ENCODE data around the gene RRP1. TPM values are rescaled to one million over a fixed set of nuclear protein-coding genes. Genes with fewer than 3 reads are reported as not detected.

Gene RRP1, protein sequence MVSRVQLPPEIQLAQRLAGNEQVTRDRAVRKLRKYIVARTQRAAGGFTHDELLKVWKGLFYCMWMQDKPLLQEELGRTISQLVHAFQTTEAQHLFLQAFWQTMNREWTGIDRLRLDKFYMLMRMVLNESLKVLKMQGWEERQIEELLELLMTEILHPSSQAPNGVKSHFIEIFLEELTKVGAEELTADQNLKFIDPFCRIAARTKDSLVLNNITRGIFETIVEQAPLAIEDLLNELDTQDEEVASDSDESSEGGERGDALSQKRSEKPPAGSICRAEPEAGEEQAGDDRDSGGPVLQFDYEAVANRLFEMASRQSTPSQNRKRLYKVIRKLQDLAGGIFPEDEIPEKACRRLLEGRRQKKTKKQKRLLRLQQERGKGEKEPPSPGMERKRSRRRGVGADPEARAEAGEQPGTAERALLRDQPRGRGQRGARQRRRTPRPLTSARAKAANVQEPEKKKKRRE
- total RNA-seq: 10 to 100 TPM; 42.7 to 47.8 TPM

- Mint-ChIP-seq H3K9me3 (no peaks in the 10 kb centered on the region), H3K4me3 (peak within 1 kb of the TSS; percentile 97), H3K36me3 (peaks cover 37% of the 10 kb centered on the region), H3K27ac (peak within 1 kb of the TSS; percentile 84), H3K27me3 (no peaks in the 10 kb centered on the region), H3K4me1 (ENCODE audit: low read depth) (peaks cover 24% of the 10 kb centered on the region)
- intact Hi-C loops (cut with micrococcal nuclease): loop anchor here (1.0 to 10.0 kb wide), 3 partner anchors 77 to 895 kb away; partner anchors contain the start of gene NDUFV3
- peak; percentile 94 for DNase-seq
- ChIA-PET POLR2A (interaction anchor here (0.6 to 1.6 kb wide), 6 partner anchors 10 to 296 kb away, joined by 3 to 6 read pairs (median 4); partner anchors contain the start of gene TRAPPC10), CTCF (interaction anchor here (0.7 to 2.3 kb wide), 10 partner anchors 9 to 269 kb away, joined by 3 to 17 read pairs (median 4); no protein-coding TSS in a partner anchor)
Observed at GRCh38 chr21:43789276-43790009, at the start of gene RRP1. TSS of gene RRP1 (plus strand) at chr21:43789577. CDS start at chr21:43789630, 53 bp downstream.

DNA sequence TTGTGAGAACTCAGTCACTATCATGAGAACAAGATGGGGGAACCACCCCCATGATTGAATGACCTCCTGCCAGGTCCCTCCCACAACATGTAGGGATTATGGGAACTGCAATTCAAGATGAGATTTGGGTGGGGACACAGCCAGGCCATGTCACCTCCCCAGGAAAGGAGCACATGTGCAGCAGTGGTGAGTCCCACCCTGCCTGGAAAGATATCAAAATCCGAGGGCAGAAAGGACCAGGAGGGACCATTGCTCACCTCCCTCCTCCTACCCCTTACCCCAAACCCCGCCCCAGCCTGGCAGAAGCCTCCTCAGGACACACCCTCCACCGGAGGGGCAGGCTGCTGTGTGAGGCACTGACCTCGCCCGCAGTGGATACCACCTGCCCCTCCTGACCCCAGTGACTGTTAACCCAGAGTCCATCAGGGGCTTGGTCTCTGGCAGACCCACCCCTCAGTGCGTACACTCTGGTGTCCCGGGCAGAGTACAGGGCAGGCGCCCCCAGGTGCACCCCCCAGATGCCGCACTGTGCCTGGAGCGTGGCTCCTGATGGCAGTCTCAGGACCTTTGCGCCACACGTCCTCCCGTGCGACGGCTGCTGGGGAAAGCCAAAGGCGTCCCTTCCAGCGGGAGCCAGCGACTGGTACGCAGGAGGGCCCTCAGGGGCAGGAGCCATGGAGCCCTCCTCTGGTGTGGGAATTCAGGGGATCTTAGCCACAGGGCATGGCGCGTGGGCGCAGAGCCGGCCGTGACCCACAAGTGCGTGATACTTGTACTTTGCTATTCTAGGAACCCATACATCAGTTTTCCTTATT, 49.5 kb upstream of the RRP1 start:
- Mint-ChIP-seq H3K27me3 (no peaks in the 10 kb centered on the region), H3K4me3 (no peak overlapping the region), H3K27ac (no peak overlapping the region), H3K4me1 (ENCODE audit: low read depth) (peaks cover 8% of the 10 kb centered on the region), H3K9me3 (no peaks in the 10 kb centered on the region), H3K36me3 (peaks cover 14% of the 10 kb centered on the region)
- intact Hi-C loops (cut with micrococcal nuclease): no loop called here
- ChIA-PET CTCF (no interaction called here), POLR2A (no interaction called here)
- no peak for DNase-seq

- H3K4me1 Mint-ChIP-seq (ENCODE audit: low read depth): peaks cover 4% of the 10 kb centered on the region
- H3K9me3 Mint-ChIP-seq: no peaks in the 10 kb centered on the region
- H3K4me3 Mint-ChIP-seq: peak overlapping the region; percentile 34
- H3K27ac Mint-ChIP-seq: peak overlapping the region; percentile 57
- H3K36me3 Mint-ChIP-seq: peaks cover 17% of the 10 kb centered on the region
- DNase-seq: peak; percentile 37
- intact Hi-C loops (cut with micrococcal nuclease): no loop called here
- H3K27me3 Mint-ChIP-seq: no peaks in the 10 kb centered on the region
- POLR2A ChIA-PET: no interaction called here
- CTCF ChIA-PET: no interaction called here
Observed at GRCh38 chr21:43740497-43741156, 48.8 kb upstream of the RRP1 start.

DNA sequence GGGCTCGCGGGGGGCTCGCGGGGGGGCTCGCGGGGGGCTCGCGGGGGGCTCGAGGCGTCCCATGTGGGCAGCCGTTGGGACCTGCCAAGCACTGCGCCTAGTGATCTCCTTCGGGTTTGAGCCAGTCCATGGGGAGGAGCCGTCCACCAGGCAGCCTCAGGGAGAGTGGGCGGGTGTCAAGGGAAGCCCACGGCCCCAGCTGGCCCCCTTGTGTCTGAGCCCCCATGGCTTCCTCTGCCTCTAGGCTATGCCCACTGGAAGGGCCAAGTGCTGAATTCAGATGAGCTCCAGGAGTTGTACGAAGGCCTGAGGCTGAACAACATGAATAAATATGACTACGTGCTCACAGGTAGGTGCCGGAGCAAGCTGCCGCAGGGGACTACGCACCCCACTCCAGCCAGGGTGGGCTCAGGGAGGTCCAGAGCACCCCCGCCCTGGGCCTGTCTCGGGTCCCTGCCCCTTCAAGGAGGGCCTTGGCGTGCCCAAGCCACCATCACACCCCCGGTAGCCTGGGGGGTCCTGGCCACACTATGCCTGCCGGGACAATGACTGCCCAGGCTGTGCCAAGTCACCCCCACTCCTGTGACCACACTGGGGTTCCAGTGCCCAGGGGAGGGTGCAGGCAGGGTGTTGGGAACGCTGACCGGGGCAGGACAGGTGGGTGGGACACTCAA, 47.8 kb upstream of the RRP1 start:
- Mint-ChIP-seq H3K27ac (no peak overlapping the region), H3K36me3 (peaks cover 15% of the 10 kb centered on the region), H3K27me3 (no peaks in the 10 kb centered on the region), H3K9me3 (no peaks in the 10 kb centered on the region), H3K4me1 (ENCODE audit: low read depth) (peaks cover 4% of the 10 kb centered on the region), H3K4me3 (no peak overlapping the region)
- CTCF ChIA-PET: no interaction called here
- no peak for DNase-seq
- POLR2A ChIA-PET: no interaction called here
- intact Hi-C loops (cut with micrococcal nuclease): no loop called here

DNA sequence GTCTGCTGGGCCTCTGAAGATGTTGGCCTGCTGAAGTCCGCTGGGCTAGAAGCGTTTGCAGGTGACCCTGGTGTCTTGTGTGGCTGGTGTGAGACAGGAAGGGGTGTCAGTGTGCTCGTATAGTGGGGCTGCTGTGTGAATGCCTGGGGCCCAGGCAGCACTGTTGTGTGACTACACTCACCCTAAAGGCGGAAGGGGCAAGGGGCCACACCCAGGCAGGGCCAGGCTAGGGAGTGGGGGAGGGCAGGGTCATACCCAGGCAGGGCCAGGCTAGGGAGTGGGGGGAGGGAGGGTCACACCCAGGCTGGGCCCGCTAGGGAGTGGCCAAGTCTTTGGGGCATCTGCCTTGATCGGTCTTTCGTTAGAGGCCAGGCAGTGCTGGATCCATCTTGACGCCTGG, 45.4 kb upstream of the RRP1 start:
- Mint-ChIP-seq H3K27me3 (no peaks in the 10 kb centered on the region), H3K36me3 (peaks cover 18% of the 10 kb centered on the region), H3K27ac (no peak overlapping the region), H3K4me3 (no peak overlapping the region), H3K9me3 (no peaks in the 10 kb centered on the region), H3K4me1 (ENCODE audit: low read depth) (peaks cover 4% of the 10 kb centered on the region)
- no peak for DNase-seq
- ChIA-PET POLR2A (no interaction called here), CTCF (no interaction called here)
- intact Hi-C loops (cut with micrococcal nuclease): no loop called here

GRCh38 chr21:43744725-43745124, 44.7 kb upstream of the RRP1 start:
- CTCF ChIA-PET: interaction anchor here (0.9 kb wide), 1 partner anchor 16 kb away, joined by 5 read pairs; no protein-coding TSS in a partner anchor
- Mint-ChIP-seq H3K27ac (no peak overlapping the region), H3K4me3 (no peak overlapping the region)

DNA sequence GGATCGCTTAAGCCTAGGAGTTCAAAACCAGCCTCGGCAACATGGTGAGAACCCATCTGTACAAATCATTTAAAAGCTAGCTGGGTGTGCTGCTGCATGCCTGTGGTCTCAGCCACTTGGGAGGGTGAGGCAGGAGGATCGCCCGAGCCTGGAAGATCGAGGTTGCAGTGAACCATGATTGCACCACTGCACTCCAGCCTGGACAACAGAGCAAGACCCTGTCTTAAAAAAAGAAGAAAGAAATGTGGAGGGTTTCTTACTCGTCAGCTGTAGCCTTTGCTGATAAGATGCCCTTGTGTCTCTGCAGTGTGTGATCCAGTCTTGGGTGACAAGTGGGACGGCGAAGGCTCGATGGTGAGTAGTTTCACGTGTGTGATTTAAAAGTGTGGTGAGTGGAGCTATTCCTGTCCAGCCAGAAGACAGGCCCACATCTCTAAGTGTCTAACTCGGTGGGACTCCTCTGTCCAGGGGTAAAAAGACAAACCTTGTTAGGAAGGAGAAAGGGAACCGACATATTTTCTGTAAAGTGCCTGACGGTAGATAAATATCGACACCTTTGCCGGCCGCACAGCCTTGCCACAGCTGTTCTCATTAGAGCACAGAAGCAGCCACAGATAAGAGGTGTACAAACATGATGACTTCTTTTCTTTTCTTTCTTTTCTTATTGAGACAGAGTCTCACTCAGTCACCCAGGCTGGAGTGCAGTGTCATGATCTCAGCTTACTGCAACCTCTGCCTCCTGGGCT, 43.4 kb upstream of the RRP1 start:
- no peak overlapping the region for H3K27ac Mint-ChIP-seq
- peaks cover 20% of the 10 kb centered on the region for H3K36me3 Mint-ChIP-seq
- no peaks in the 10 kb centered on the region for H3K4me1 Mint-ChIP-seq (ENCODE audit: low read depth)
- no peak overlapping the region for H3K4me3 Mint-ChIP-seq
- H3K9me3 Mint-ChIP-seq: no peaks in the 10 kb centered on the region
- H3K27me3 Mint-ChIP-seq: no peaks in the 10 kb centered on the region
- POLR2A ChIA-PET: no interaction called here
- no peak for DNase-seq
- intact Hi-C loops (cut with micrococcal nuclease): no loop called here
- CTCF ChIA-PET: no interaction called here

More at GRCh38 chr21:43744725-43745124, 44.7 kb upstream of the RRP1 start:
- peaks cover 4% of the 10 kb centered on the region for H3K4me1 Mint-ChIP-seq (ENCODE audit: low read depth)
- H3K27me3 Mint-ChIP-seq: no peaks in the 10 kb centered on the region
- DNase-seq: no peak
- intact Hi-C loops (cut with micrococcal nuclease): no loop called here
- H3K36me3 Mint-ChIP-seq: peaks cover 18% of the 10 kb centered on the region
- POLR2A ChIA-PET: no interaction called here
- H3K9me3 Mint-ChIP-seq: no peaks in the 10 kb centered on the region

GRCh38 chr21:43748622-43749021, 40.8 kb upstream of the RRP1 start:
- H3K27me3 Mint-ChIP-seq: no peaks in the 10 kb centered on the region
- intact Hi-C loops (cut with micrococcal nuclease): no loop called here
- H3K36me3 Mint-ChIP-seq: peaks cover 23% of the 10 kb centered on the region
- no peak overlapping the region for H3K4me3 Mint-ChIP-seq
- ChIA-PET CTCF (no interaction called here), POLR2A (interaction anchor here (0.5 kb wide), 1 partner anchor 44 kb away, joined by 3 read pairs; no protein-coding TSS in a partner anchor)
- no peak for DNase-seq
- no peaks in the 10 kb centered on the region for H3K9me3 Mint-ChIP-seq
- H3K4me1 Mint-ChIP-seq (ENCODE audit: low read depth): no peaks in the 10 kb centered on the region
- no peak overlapping the region for H3K27ac Mint-ChIP-seq

DNA sequence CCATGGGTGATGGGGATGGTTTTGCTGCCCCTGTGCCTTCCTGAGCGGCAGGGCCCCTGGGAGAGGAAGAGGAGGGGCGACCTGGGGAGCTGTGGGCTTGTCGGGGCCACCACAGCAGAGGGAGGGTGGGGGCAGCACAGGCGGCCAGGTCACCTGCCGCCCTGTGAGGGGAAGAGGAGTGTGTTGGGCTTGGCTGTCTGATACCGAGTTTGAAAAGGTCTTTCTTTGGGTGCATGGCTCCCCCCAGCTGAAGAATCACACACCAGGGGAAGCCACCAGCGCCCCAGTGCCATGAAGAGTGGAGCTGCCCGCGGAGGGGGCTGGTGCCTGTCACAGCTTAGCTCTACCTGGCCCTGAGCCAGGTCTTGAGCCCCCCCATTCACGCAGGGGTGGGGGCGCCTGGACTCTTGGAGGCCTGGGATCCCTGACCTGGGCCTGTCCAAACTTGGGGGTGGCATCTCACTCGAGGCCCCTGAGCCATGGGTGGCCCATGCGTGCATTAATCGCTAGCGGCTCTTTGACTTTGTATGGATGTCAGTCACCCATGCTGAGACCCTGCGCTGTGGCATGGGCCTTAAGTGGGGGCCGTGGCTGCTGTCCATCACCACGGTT, 39.6 kb upstream of the RRP1 start:
- POLR2A ChIA-PET: no interaction called here
- CTCF ChIA-PET: no interaction called here
- H3K27ac Mint-ChIP-seq: no peak overlapping the region

DNA sequence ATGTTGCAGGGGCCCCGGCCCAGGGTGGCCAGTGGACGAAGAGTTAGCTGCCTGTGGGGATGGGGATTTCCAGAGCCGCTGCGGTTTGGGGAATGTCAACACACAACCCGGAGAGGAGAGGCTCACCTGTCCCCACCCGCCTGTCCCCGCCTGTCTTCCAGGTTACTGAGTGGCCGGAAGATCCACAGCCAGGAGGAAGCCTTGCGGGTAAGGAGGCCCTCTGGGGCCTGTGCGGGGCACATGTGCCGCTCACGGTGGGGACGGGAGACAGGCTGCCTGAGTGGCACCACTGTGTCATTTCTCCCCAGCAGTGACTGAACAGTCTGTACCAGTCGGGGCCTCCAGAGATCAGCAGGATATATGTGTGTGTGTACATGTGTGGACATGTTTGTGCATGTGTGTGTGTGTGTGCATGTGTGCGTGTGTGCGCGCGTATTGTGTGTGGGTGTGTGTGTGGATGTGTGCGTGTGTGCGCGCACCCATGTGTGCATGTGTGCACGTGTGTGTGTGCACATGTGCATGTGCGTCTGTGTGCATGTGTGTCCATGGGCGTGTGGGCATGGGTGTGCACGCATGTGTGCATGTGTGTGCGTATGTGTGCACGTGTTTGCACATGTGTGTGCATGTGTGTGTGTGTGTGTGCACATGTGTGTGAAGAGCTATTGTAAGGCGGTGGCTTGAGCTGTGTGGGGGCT, 38.9 kb upstream of the RRP1 start:
- POLR2A ChIA-PET: no interaction called here
- no peaks in the 10 kb centered on the region for H3K27me3 Mint-ChIP-seq
- H3K27ac Mint-ChIP-seq: no peak overlapping the region
- no peaks in the 10 kb centered on the region for H3K9me3 Mint-ChIP-seq
- CTCF ChIA-PET: no interaction called here
- peaks cover 25% of the 10 kb centered on the region for H3K36me3 Mint-ChIP-seq
- DNase-seq: no peak
- intact Hi-C loops (cut with micrococcal nuclease): no loop called here
- H3K4me1 Mint-ChIP-seq (ENCODE audit: low read depth): no peaks in the 10 kb centered on the region
- no peak overlapping the region for H3K4me3 Mint-ChIP-seq

More for the DNA sequence above, 39.6 kb upstream of the RRP1 start:
- Mint-ChIP-seq H3K36me3 (peaks cover 28% of the 10 kb centered on the region), H3K27me3 (no peaks in the 10 kb centered on the region), H3K4me3 (no peak overlapping the region), H3K4me1 (ENCODE audit: low read depth) (no peaks in the 10 kb centered on the region), H3K9me3 (no peaks in the 10 kb centered on the region)
- DNase-seq: no peak
- intact Hi-C loops (cut with micrococcal nuclease): no loop called here

All from activated CD4-positive, alpha-beta memory T cell treated with anti-CD3 and anti-CD28 coated beads for 36 hours (primary cell).